Caco-2 (cell line): ENCODE data around the gene KCNN3. TPM values are rescaled to one million over a fixed set of nuclear protein-coding genes. Genes with fewer than 3 reads are reported as not detected.

Source experiments
- BruUV-seq: library from RNA; stranded (reverse); fragments of 400-500 nt; replicated peaks from 2 replicates; lab custom pipeline; 2021; lab: Mats Ljungman, UMichigan
- CTCF ChIA-PET: fragments of 300-600 bp; sonication (Branson Sonifier 250); formaldehyde crosslinking; loops from one replicate; lab custom pipeline; 2022; ENCODE audit warnings: antibody characterized with exemption; lab: Charles Lee
- POLR2A ChIA-PET: fragments of 300-600 bp; sonication (Branson Sonifier 250); formaldehyde crosslinking; loops from one replicate; lab custom pipeline; 2022; ENCODE audit warnings: antibody characterized with exemption; lab: Charles Lee
- DNase-seq, 2 experiments: peaks; one replicate each; pipeline versions ENCODE4 v3.0.0 to v3.0.0-alpha.2; 2020 to 2022
- H3K27me3 ChIP-seq: replicated peaks from 2 replicates; pipeline ENCODE4 v1.6.0; 2011; ENCODE audit warnings: low read length; ENCODE audit not compliant: control insufficient read depth, insufficient read depth
- H3K36me3 ChIP-seq: 2 replicates; pipeline ENCODE4 v1.5.1; 2011; ENCODE audit warnings: low read length; ENCODE audit not compliant: control insufficient read depth, insufficient read depth
- H3K4me1 ChIP-seq: fragments of 250-450 bp; sonication (Bioruptor Pico); 2 replicates; pipeline ENCODE4 v1.5.1; 2020; ENCODE audit warnings: mild to moderate bottlenecking
- H3K4me3 ChIP-seq: 2 replicates; pipeline ENCODE4 v1.5.1; 2011; ENCODE audit warnings: low read depth, mild to moderate bottlenecking, control low read depth, low read length
- H3K9me3 ChIP-seq: fragments of 250-450 bp; sonication (Bioruptor Pico); 2 replicates; pipeline ENCODE4 v1.5.1; 2020; ENCODE audit warnings: mild to moderate bottlenecking, moderate library complexity
- H3K27ac Mint-ChIP-seq: one replicate; pipeline ENCODE4 v1.8.0; 2022; ENCODE audit warnings: mixed read lengths; ENCODE audit not compliant: unreplicated experiment
- H3K27me3 Mint-ChIP-seq: one replicate; pipeline ENCODE4 v1.8.0; 2022; ENCODE audit warnings: mixed read lengths; ENCODE audit not compliant: insufficient read depth, unreplicated experiment
- H3K36me3 Mint-ChIP-seq: one replicate; pipeline ENCODE4 v1.8.0; 2022; ENCODE audit warnings: mild to moderate bottlenecking, mixed read lengths; ENCODE audit not compliant: insufficient read depth, unreplicated experiment
- H3K4me1 Mint-ChIP-seq: one replicate; pipeline ENCODE4 v1.8.0; 2022; ENCODE audit warnings: low read depth, mixed read lengths; ENCODE audit not compliant: unreplicated experiment
- H3K4me3 Mint-ChIP-seq: one replicate; pipeline ENCODE4 v1.8.0; 2022; ENCODE audit warnings: mild to moderate bottlenecking, moderate library complexity, mixed read lengths; ENCODE audit not compliant: unreplicated experiment
- H3K9me3 Mint-ChIP-seq: one replicate; pipeline ENCODE4 v1.8.0; 2022; ENCODE audit warnings: mixed read lengths; ENCODE audit not compliant: unreplicated experiment
- intact Hi-C: fragments of 100-400 bp; cut with micrococcal nuclease; formaldehyde crosslinking; loops from one replicate; pipeline ENCODE4 v1.10.0; 2022; ENCODE audit not compliant: unreplicated experiment
- total RNA-seq: library from RNA; stranded (reverse); gene quantifications from 2 replicates; pipeline ENCODE4 v1.2.3, GENCODE V29; 2022
- TF ChIP-seq, protein P1 (sequence below), 2 experiments: fragments of 200-600 bp in 1 of 2; IDR thresholded peaks; 1 replicate in 1 of 2; 2 replicates in 1 of 2; pipeline versions ENCODE4 v1.5.1 to v1.8.0; 2011 to 2022; ENCODE audit warnings: antibody characterized with exemption in 1 of 2, control low read depth in 1 of 2, inconsistent platforms in 1 of 2, low read depth in 1 of 2, low read length in 1 of 2, mild to moderate bottlenecking in 1 of 2, moderate library complexity in 1 of 2; ENCODE audit not compliant: insufficient read depth in 1 of 2, severe bottlenecking in 1 of 2, unreplicated experiment in 1 of 2

Gene KCNN3
- total RNA-seq, 1 experiment from 2014 or later: 0.05 TPM

DNA sequence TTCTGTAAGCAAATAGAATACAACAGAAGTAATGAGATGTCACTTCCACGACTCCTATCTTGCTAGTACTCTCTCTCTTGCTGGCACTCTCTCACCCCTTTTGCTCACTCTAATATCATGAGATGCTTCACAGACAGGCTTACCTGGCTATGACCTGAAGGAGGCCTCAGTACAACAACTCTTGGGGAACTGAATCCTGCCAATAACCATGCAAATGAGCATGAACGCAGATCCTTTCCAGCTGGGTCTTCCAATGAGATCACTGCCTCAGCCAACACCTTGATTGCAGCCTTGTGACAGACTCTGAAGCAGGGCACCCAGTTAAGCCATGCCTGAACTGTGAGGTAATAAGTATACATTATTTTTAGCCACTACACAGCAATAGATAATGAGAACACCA lies 209.0 kb downstream of the KCNN3 start:
- ChIA-PET POLR2A (no interaction called here), CTCF (no interaction called here)
- Histone ChIP-seq H3K9me3 (no peaks in the 10 kb centered on the region), H3K36me3 (no peaks in the 10 kb centered on the region), H3K27me3 (no peaks in the 10 kb centered on the region), H3K4me3 (no peak overlapping the region), H3K4me1 (no peaks in the 10 kb centered on the region)
- Mint-ChIP-seq H3K36me3 (no peaks in the 10 kb centered on the region), H3K4me3 (no peak overlapping the region), H3K9me3 (no peaks in the 10 kb centered on the region), H3K4me1 (no peaks in the 10 kb centered on the region), H3K27ac (no peak overlapping the region), H3K27me3 (peaks cover 20% of the 10 kb centered on the region)
- TF ChIP-seq, protein P1, sequence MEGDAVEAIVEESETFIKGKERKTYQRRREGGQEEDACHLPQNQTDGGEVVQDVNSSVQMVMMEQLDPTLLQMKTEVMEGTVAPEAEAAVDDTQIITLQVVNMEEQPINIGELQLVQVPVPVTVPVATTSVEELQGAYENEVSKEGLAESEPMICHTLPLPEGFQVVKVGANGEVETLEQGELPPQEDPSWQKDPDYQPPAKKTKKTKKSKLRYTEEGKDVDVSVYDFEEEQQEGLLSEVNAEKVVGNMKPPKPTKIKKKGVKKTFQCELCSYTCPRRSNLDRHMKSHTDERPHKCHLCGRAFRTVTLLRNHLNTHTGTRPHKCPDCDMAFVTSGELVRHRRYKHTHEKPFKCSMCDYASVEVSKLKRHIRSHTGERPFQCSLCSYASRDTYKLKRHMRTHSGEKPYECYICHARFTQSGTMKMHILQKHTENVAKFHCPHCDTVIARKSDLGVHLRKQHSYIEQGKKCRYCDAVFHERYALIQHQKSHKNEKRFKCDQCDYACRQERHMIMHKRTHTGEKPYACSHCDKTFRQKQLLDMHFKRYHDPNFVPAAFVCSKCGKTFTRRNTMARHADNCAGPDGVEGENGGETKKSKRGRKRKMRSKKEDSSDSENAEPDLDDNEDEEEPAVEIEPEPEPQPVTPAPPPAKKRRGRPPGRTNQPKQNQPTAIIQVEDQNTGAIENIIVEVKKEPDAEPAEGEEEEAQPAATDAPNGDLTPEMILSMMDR (IDR thresholded peaks at IDR 0.05; ENCODE audit: insufficient read depth in 1 of 2, low read depth in 1 of 2, low read length in 1 of 2, severe bottlenecking in 1 of 2, unreplicated experiment in 1 of 2): no peak
- intact Hi-C loops: loop anchor here (10.0 kb wide), 1 partner anchor 424 kb away; no protein-coding TSS in a partner anchor
- no peak for DNase-seq
- BruUV-seq: no TSS peak

GRCh38 chr1:154659823-154660592 lies 210.1 kb downstream of the KCNN3 start:
- intact Hi-C loops: loop anchor here (10.0 kb wide), 1 partner anchor 425 kb away; no protein-coding TSS in a partner anchor
- DNase-seq: no peak
- Mint-ChIP-seq H3K27ac (no peak overlapping the region), H3K27me3 (peaks cover 20% of the 10 kb centered on the region), H3K36me3 (no peaks in the 10 kb centered on the region), H3K9me3 (no peaks in the 10 kb centered on the region), H3K4me3 (no peak overlapping the region), H3K4me1 (no peaks in the 10 kb centered on the region)
- no peak overlapping the region for H3K4me3 ChIP-seq
- TF ChIP-seq, protein P1 (IDR thresholded peaks at IDR 0.05; ENCODE audit: insufficient read depth in 1 of 2, low read depth in 1 of 2, low read length in 1 of 2, severe bottlenecking in 1 of 2, unreplicated experiment in 1 of 2): no peak
- H3K4me1 ChIP-seq: no peaks in the 10 kb centered on the region
- ChIA-PET POLR2A (no interaction called here), CTCF (no interaction called here)
- BruUV-seq: no TSS peak
- H3K36me3 ChIP-seq: no peaks in the 10 kb centered on the region
- H3K9me3 ChIP-seq: no peaks in the 10 kb centered on the region
- no peaks in the 10 kb centered on the region for H3K27me3 ChIP-seq

GRCh38 chr1:154657556-154657955 lies 212.5 kb downstream of the KCNN3 start:
- Mint-ChIP-seq H3K36me3 (no peaks in the 10 kb centered on the region), H3K27me3 (peaks cover 26% of the 10 kb centered on the region), H3K9me3 (no peaks in the 10 kb centered on the region), H3K27ac (no peak overlapping the region), H3K4me3 (no peak overlapping the region), H3K4me1 (no peaks in the 10 kb centered on the region)
- BruUV-seq: no TSS peak
- Histone ChIP-seq H3K27me3 (no peaks in the 10 kb centered on the region), H3K4me3 (no peak overlapping the region), H3K4me1 (no peaks in the 10 kb centered on the region), H3K9me3 (no peaks in the 10 kb centered on the region), H3K36me3 (no peaks in the 10 kb centered on the region)
- TF ChIP-seq, protein P1 (IDR thresholded peaks at IDR 0.05; ENCODE audit: insufficient read depth in 1 of 2, low read depth in 1 of 2, low read length in 1 of 2, severe bottlenecking in 1 of 2, unreplicated experiment in 1 of 2): no peak
- DNase-seq: no peak
- CTCF ChIA-PET: no interaction called here
- POLR2A ChIA-PET: no interaction called here
- intact Hi-C loops: no loop called here
